Stimulated activated CD4-positive, alpha-beta T cell treated with anti-CD3 and anti-CD28 coated beads, Interleukin-1b, Interleukin-23, amount 100 ng/mL, for 48 hours (primary cell): ENCODE data around the gene SPRR5.

ENCODE experiments used
- DNase-seq: peaks from one replicate; pipeline ENCODE4 v3.0.0-alpha.2; 2020

Gene SPRR5

GRCh38 chr1:152986578-152986977, 39.6 kb downstream of the SPRR5 start:
- no peak for DNase-seq

- no peak for DNase-seq
Observed at GRCh38 chr1:152993186-152993585, 46.2 kb downstream of the SPRR5 start.

GRCh38 chr1:152995842-152996241, 48.8 kb downstream of the SPRR5 start:
- DNase-seq, result no peak

GRCh38 chr1:152996633-152997400, 49.8 kb downstream of the SPRR5 start:
- no peak for DNase-seq

GRCh38 chr1:152997901-152998300, 50.9 kb downstream of the SPRR5 start:
- no peak for DNase-seq

GRCh38 chr1:152998476-152998875, 51.5 kb downstream of the SPRR5 start:
- no peak for DNase-seq
